ENCODE data around the gene KCMF1. TPM values are rescaled to one million over a fixed set of nuclear protein-coding genes. Genes with fewer than 3 reads are reported as not detected.

KCMF1 gene
- polyA plus RNA-seq, 1 of the 3 experiments (the other 2 are of a cell fraction), result 37.0 TPM

- Histone ChIP-seq H3K4me2 (no peak overlapping the region), H3K4me3 (ENCODE audit: low read depth in 2 of 2, low read length in 1 of 2) (no peak overlapping the region), H3K9me3 (no peaks in the 10 kb centered on the region), H3K27ac (ENCODE audit: low read depth in 2 of 2, low read length in 1 of 2) (peak overlapping the region in 1 of 2 experiments; percentile 75; a peak in 2 of 4 replicates), H3K9ac (peak overlapping the region; percentile 25; the same call in 1 of the 2 replicates), H3F3A (replicated peaks; ENCODE audit: insufficient read depth) (peaks cover 7% of the 10 kb centered on the region), H3K36me3 (replicated peaks in 1 of 2; ENCODE audit: control insufficient read depth in 1 of 2, insufficient read depth in 2 of 2, low read length in 1 of 2) (no peaks in the 10 kb centered on the region), H2AFZ (ENCODE audit: low read depth) (no peak overlapping the region), H4K20me1 (ENCODE audit: insufficient read depth) (no peaks in the 10 kb centered on the region), H3K27me3 (ENCODE audit: insufficient read depth) (no peaks in the 10 kb centered on the region), H3K79me2 (ENCODE audit: insufficient read depth) (no peaks in the 10 kb centered on the region; the same call in 1 of the 2 replicates), H3K9me2 (no peaks in the 10 kb centered on the region), H3K4me1 (ENCODE audit: control insufficient read depth in 1 of 2, insufficient read depth in 2 of 2, low read depth in 1 of 2, low read length in 1 of 2) (peaks cover 0 to 9% of the 10 kb centered on the region in 2 experiments; a peak in 1 of 4 replicates)
- CTCF ChIA-PET, result interaction anchor here (1.2 to 9.0 kb wide), 2 partner anchors 11 to 21 kb away, joined by 3 to 78 read pairs; no protein-coding TSS in a partner anchor
- WGBS (ENCODE audit: low lambda C conversion rate), result 83% methylated on average over 10 of the region's 10 CpGs
- POLR2A ChIA-PET, result no interaction called here
- TF ChIP-seq TEAD4 (IDR thresholded peaks at IDR 0.05; ENCODE audit: borderline replicate concordance, insufficient read depth) (no peak), EP300 (IDR thresholded peaks at IDR 0.05; ENCODE audit: borderline replicate concordance in 1 of 2, low read depth in 1 of 2, low read length in 1 of 2) (no peak), USF2 (IDR thresholded peaks at IDR 0.05; ENCODE audit: borderline replicate concordance, low read depth, low read length) (no peak), GABPA (IDR thresholded peaks at IDR 0.05; ENCODE audit: low read depth) (no peak), USF1 (IDR thresholded peaks at IDR 0.05; ENCODE audit: borderline replicate concordance, low read depth) (no peak), RFX5 (IDR thresholded peaks at IDR 0.05; ENCODE audit: low read length) (no peak), JUND (IDR thresholded peaks at IDR 0.05) (no peak), EZH2phosphoT487 (IDR thresholded peaks at IDR 0.05; ENCODE audit: borderline replicate concordance, low read depth) (no peak), SIN3A (IDR thresholded peaks at IDR 0.05; ENCODE audit: borderline replicate concordance, low read depth, low read length) (no peak), MAX (IDR thresholded peaks at IDR 0.05; ENCODE audit: low read depth) (no peak), CHD2 (IDR thresholded peaks at IDR 0.05; ENCODE audit: low read length, partially characterized antibody) (no peak), YY1 (IDR thresholded peaks at IDR 0.05; ENCODE audit: low read depth) (no peak), RCOR1 (IDR thresholded peaks at IDR 0.05; ENCODE audit: low read length) (no peak), NFIC (IDR thresholded peaks at IDR 0.05; ENCODE audit: borderline replicate concordance) (no peak), TAF1 (IDR thresholded peaks at IDR 0.05; ENCODE audit: borderline replicate concordance, low read depth, low read length) (no peak)
- DNase-seq, result no peak
Measured at GRCh38 chr2:84947010-84947593, 23.9 kb upstream of the KCMF1 start.

GRCh38 chr2:84953535-84953934 lies 17.4 kb upstream of the KCMF1 start:
- Histone ChIP-seq H3K4me3 (ENCODE audit: low read depth in 2 of 2, low read length in 1 of 2) (no peak overlapping the region), H3K27ac (ENCODE audit: low read depth in 2 of 2, low read length in 1 of 2) (no peak overlapping the region), H3K4me1 (ENCODE audit: control insufficient read depth in 1 of 2, insufficient read depth in 2 of 2, low read depth in 1 of 2, low read length in 1 of 2) (peaks cover 5 to 8% of the 10 kb centered on the region in 2 experiments; a peak in 3 of 4 replicates), H3K9me2 (no peaks in the 10 kb centered on the region), H3K27me3 (ENCODE audit: insufficient read depth) (no peaks in the 10 kb centered on the region), H2AFZ (ENCODE audit: low read depth) (no peak overlapping the region), H3K4me2 (no peak overlapping the region), H3K36me3 (replicated peaks in 1 of 2; ENCODE audit: control insufficient read depth in 1 of 2, insufficient read depth in 2 of 2, low read length in 1 of 2) (no peaks in the 10 kb centered on the region), H3F3A (replicated peaks; ENCODE audit: insufficient read depth) (peaks cover 10% of the 10 kb centered on the region), H4K20me1 (ENCODE audit: insufficient read depth) (no peaks in the 10 kb centered on the region), H3K9ac (no peak overlapping the region), H3K79me2 (ENCODE audit: insufficient read depth) (no peaks in the 10 kb centered on the region; the same call in 1 of the 2 replicates), H3K9me3 (no peaks in the 10 kb centered on the region)
- DNase-seq, result no peak
- ChIA-PET POLR2A (interaction anchor here (0.7 kb wide), 1 partner anchor 18 kb away, joined by 3 read pairs; no protein-coding TSS in a partner anchor), CTCF (interaction anchor here (2.1 kb wide), 1 partner anchor 28 kb away, joined by 7 read pairs; no protein-coding TSS in a partner anchor)
- WGBS (ENCODE audit: low lambda C conversion rate), result 93% methylated on average over 3 of the region's 3 CpGs
- no peak for TF ChIP-seq CTCF (IDR thresholded peaks at IDR 0.05)
- no peak for TF ChIP-seq ZBTB33 (IDR thresholded peaks at IDR 0.05; ENCODE audit: borderline replicate concordance, low read depth)
- no peak for TF ChIP-seq MAX (IDR thresholded peaks at IDR 0.05; ENCODE audit: low read depth)
- no peak for TF ChIP-seq PBX3 (IDR thresholded peaks at IDR 0.05)
- no peak for TF ChIP-seq FOXJ3 (CRISPR knock-in tag; IDR thresholded peaks at IDR 0.05)
- TF ChIP-seq EP300 (IDR thresholded peaks at IDR 0.05; ENCODE audit: borderline replicate concordance in 1 of 2, low read depth in 1 of 2, low read length in 1 of 2), result no peak
